IPS-15b (cell line): Measurements from ENCODE around the gene INHA.

Experiments
- H3K27me3 ChIP-seq: one replicate; pipeline ENCODE4 v1.6.1; 2013; ENCODE audit warnings: low read length; ENCODE audit not compliant: control insufficient read depth, insufficient read depth
- H3K36me3 ChIP-seq: one replicate; pipeline ENCODE4 v1.6.1; 2013; ENCODE audit warnings: low read length; ENCODE audit not compliant: control insufficient read depth, insufficient read depth
- H3K4me1 ChIP-seq: one replicate; pipeline ENCODE4 v1.6.1; 2013; ENCODE audit warnings: mild to moderate bottlenecking, low read length; ENCODE audit not compliant: control insufficient read depth, insufficient read depth
- H3K4me3 ChIP-seq: one replicate; pipeline ENCODE4 v1.5.1; 2013; ENCODE audit warnings: low read depth, low read length
- H3K9ac ChIP-seq: one replicate; pipeline ENCODE4 v1.6.1; 2013; ENCODE audit warnings: low read depth, mild to moderate bottlenecking, low read length
- H3K9me3 ChIP-seq: one replicate; pipeline ENCODE4 v1.6.1; 2013; ENCODE audit warnings: mild to moderate bottlenecking, low read length; ENCODE audit not compliant: control insufficient read depth, insufficient read depth

INHA gene

GRCh38 chr2:219572237-219573001 lies at the start of gene INHA:
Gene INHA (plus strand): TSS chr2:219572310. CDS start chr2:219572375, 65 bp downstream.
- Histone ChIP-seq H3K9ac (no peak within 1 kb of the TSS), H3K4me3 (peak within 1 kb of the TSS; percentile 35), H3K27me3 (peaks cover 30% of the 10 kb centered on the region), H3K4me1 (peaks cover 23% of the 10 kb centered on the region), H3K36me3 (peaks cover 2% of the 10 kb centered on the region), H3K9me3 (no peaks in the 10 kb centered on the region)

- peaks cover 7% of the 10 kb centered on the region for H3K4me1 ChIP-seq
- H3K36me3 ChIP-seq, result no peaks in the 10 kb centered on the region
- H3K4me3 ChIP-seq, result peak overlapping the region; percentile 55
Observed at GRCh38 chr2:219523031-219523671, 49.0 kb upstream of the INHA start.

GRCh38 chr2:219524817-219525216 lies 47.3 kb upstream of the INHA start:
- peaks cover 40% of the 10 kb centered on the region for H3K27me3 ChIP-seq
- H3K9me3 ChIP-seq, result no peaks in the 10 kb centered on the region
- H3K4me1 ChIP-seq, result peaks cover 11% of the 10 kb centered on the region
- no peaks in the 10 kb centered on the region for H3K36me3 ChIP-seq
- H3K4me3 ChIP-seq, result no peak overlapping the region
- no peak overlapping the region for H3K9ac ChIP-seq

More at GRCh38 chr2:219523031-219523671, 49.0 kb upstream of the INHA start:
- Histone ChIP-seq H3K9ac (peak overlapping the region; percentile 65), H3K9me3 (no peaks in the 10 kb centered on the region), H3K27me3 (peaks cover 29% of the 10 kb centered on the region)

- Histone ChIP-seq H3K36me3 (no peaks in the 10 kb centered on the region), H3K27me3 (peaks cover 39% of the 10 kb centered on the region), H3K4me1 (peaks cover 11% of the 10 kb centered on the region), H3K4me3 (no peak overlapping the region), H3K9ac (no peak overlapping the region), H3K9me3 (no peaks in the 10 kb centered on the region)
Observed at GRCh38 chr2:219525533-219526232, 46.4 kb upstream of the INHA start.

- no peak overlapping the region for H3K9ac ChIP-seq
Observed at GRCh38 chr2:219526320-219527075, 45.6 kb upstream of the INHA start.

GRCh38 chr2:219527076-219527394 lies 45.1 kb upstream of the INHA start:
- H3K4me3 ChIP-seq, result no peak overlapping the region
- H3K9ac ChIP-seq, result no peak overlapping the region
- peaks cover 44% of the 10 kb centered on the region for H3K27me3 ChIP-seq
- no peaks in the 10 kb centered on the region for H3K9me3 ChIP-seq
- H3K4me1 ChIP-seq, result peaks cover 10% of the 10 kb centered on the region
- H3K36me3 ChIP-seq, result no peaks in the 10 kb centered on the region

More at GRCh38 chr2:219526320-219527075, 45.6 kb upstream of the INHA start:
- Histone ChIP-seq H3K4me1 (peaks cover 10% of the 10 kb centered on the region), H3K9me3 (no peaks in the 10 kb centered on the region), H3K4me3 (no peak overlapping the region), H3K27me3 (peaks cover 42% of the 10 kb centered on the region), H3K36me3 (no peaks in the 10 kb centered on the region)

GRCh38 chr2:219527472-219527871 lies 44.6 kb upstream of the INHA start:
- no peaks in the 10 kb centered on the region for H3K9me3 ChIP-seq
- H3K36me3 ChIP-seq, result no peaks in the 10 kb centered on the region
- no peak overlapping the region for H3K9ac ChIP-seq
- H3K4me3 ChIP-seq, result no peak overlapping the region
- peaks cover 10% of the 10 kb centered on the region for H3K4me1 ChIP-seq
- H3K27me3 ChIP-seq, result peaks cover 44% of the 10 kb centered on the region

GRCh38 chr2:219530048-219530963 lies 41.8 kb upstream of the INHA start:
- peaks cover 38% of the 10 kb centered on the region for H3K27me3 ChIP-seq
- H3K36me3 ChIP-seq, result no peaks in the 10 kb centered on the region
- H3K9ac ChIP-seq, result no peak overlapping the region
- peaks cover 4% of the 10 kb centered on the region for H3K4me1 ChIP-seq
- H3K4me3 ChIP-seq, result peak overlapping the region; percentile 53
- H3K9me3 ChIP-seq, result no peaks in the 10 kb centered on the region

- no peaks in the 10 kb centered on the region for H3K36me3 ChIP-seq
- H3K27me3 ChIP-seq, result peaks cover 29% of the 10 kb centered on the region
- H3K4me1 ChIP-seq, result peaks cover 4% of the 10 kb centered on the region
- H3K4me3 ChIP-seq, result no peak overlapping the region
- no peak overlapping the region for H3K9ac ChIP-seq
- no peaks in the 10 kb centered on the region for H3K9me3 ChIP-seq
Observed at GRCh38 chr2:219531639-219532377, 40.3 kb upstream of the INHA start.

GRCh38 chr2:219532378-219532649 lies 39.8 kb upstream of the INHA start:
- peaks cover 26% of the 10 kb centered on the region for H3K27me3 ChIP-seq
- no peak overlapping the region for H3K9ac ChIP-seq
- no peaks in the 10 kb centered on the region for H3K36me3 ChIP-seq
- H3K4me3 ChIP-seq, result no peak overlapping the region
- peaks cover 4% of the 10 kb centered on the region for H3K4me1 ChIP-seq
- H3K9me3 ChIP-seq, result no peaks in the 10 kb centered on the region
